MM.1S (cell line): ENCODE data around the gene TIMMDC1.

Source experiments
- CTCF ChIP-seq: fragments of 300-600 bp; sonication (generic); IDR thresholded peaks from 2 replicates; pipeline ENCODE4 v1.5.1; 2016; ENCODE audit warnings: antibody characterized with exemption, low read length, mixed read lengths
- EZH2 ChIP-seq: fragments of 300-600 bp; sonication (generic); optimal IDR thresholded peaks from 2 replicates; pipeline ENCODE3; 2017; ENCODE audit warnings: low read depth, mild to moderate bottlenecking, antibody characterized with exemption, low read length, mixed read lengths
- EZH2phosphoT487 ChIP-seq: fragments of 300-600 bp; sonication (generic); IDR thresholded peaks from 2 replicates; pipeline ENCODE4 v1.6.1; 2018; ENCODE audit warnings: antibody characterized with exemption, low read length

GRCh38 chr3:119498186-119499011 lies at the start of gene TIMMDC1:
- TF ChIP-seq EZH2phosphoT487: no peak
- TF ChIP-seq EZH2: no peak
- TF ChIP-seq CTCF: no peak
